Stimulated activated CD8-positive, alpha-beta memory T cell treated with anti-CD3 and anti-CD28 coated beads, Interleukin-7, amount 100 ng/mL, for 4 hours (primary cell): Measurements from ENCODE around the gene ERCC8.

Source experiments
- DNase-seq, 2 donors: peaks; one replicate each; pipeline ENCODE4 v3.0.0-alpha.2; 2020; ENCODE audit warnings: low read depth in 2 of 2

ERCC8 gene

DNA sequence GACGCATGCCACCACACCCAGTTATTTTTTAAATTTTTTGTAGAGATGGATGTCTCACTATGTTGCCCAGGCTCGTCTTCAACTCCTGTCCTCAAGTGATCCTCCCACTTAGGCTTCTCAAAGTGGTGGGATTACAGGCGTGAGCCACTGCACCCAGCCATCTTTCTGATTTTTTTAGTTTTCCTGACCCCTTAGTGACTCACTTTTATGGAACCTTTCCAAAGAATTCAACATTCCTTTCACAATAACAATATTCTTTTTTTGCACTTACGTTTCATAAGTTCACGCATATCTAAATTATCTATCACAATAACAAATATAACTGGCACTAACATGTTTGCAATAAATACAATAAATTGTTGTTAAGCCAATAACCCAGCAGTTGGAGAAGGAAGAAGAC lies 109.3 kb downstream of the ERCC8 start:
- DNase-seq = no peak

DNA sequence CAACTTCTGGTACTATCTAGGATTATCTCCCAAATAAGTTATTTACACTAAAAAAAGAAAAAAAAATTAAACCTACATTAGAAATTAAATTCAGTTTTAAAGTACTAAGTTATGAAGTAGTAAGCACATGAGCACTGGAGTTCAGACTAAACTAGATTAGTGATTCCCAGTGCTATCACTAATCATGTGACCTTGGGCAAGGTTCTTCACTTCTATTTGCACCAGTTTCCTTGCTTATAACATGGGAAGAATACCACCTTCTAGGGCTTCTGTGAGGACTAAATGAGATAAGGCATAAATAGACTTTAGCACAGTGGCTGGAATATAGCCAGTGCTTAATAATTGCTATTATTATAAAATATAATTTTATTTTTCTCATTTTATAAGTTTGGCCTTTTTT lies 111.3 kb downstream of the ERCC8 start:
- DNase-seq = no peak

DNA sequence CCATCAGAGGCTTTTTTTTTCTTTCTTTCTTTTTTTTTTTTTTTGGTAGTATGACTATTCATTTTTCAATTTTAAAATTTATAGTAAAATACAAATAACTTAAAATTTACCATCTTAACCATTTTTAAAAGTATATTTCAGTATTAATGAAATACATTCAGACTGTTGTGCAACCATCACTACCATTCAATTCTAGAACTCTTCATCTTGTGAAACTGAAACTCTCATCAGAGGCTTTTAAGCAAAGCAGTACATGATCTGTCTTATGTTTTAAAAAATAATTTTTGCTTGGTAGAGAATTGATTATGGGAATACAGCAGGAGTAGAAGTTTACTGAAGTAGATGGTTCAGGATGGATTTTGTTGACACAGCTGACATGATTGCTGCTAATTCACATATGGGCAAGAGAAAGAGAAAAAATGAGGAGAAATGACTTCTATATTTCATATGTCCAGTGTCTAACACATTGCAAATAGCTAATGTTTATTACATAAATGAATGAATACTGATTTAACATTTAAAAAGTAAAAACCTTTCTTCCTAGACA lies 114.2 kb downstream of the ERCC8 start:
- DNase-seq = no peak

DNA sequence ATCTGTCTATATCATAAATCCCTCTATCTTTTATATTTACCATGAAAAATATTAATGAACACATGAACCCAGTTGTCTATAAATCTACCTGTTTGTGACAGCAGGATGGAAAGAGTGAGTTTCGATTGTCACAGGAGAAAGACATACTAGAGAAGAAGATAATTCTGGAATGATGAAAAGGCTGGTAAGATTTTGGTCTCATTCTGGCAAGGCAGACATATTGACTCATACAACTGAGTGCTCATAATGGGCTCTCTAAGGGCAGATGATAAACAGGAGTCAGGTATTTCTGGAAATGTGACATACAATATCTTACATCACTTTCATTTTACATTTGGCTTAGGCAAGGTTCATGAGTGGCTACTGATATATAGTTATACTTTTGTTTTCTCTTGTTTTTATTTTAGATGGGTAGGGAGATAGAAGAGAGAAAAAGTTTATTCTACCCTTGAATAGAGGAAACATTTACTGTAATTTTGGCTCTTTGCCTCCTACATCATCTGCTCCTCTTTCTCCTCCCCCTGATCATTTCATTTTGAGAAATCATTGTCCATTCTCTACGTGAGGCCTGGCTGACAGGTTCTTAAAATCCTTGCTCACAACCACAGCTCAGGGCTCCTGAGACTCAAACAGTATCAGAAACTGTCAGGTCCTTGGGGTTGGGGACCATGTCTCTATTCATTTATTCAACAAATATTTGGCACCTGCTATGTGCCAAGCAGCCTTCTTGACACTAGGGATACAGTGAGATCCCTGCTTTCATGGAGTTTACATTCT lies 115.2 kb downstream of the ERCC8 start:
- no peak for DNase-seq

DNA sequence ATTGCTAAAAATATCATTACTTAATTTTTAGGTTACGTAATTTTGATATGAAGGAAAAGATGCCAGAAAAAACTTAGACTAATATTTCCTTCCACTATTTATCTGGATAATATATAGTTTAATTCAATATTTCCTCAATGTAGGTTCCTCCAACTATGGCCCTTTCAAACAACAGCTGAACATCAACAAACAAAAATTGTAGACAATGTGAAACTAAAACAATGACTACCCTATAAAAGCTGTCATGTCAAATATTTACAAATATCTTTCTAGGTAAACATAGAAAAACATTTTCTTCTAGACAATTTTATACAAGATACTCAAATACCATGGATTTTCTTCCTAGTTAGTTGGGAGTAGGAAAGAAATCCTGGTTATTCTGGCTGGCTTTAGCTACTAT lies 117.7 kb downstream of the ERCC8 start:
- DNase-seq = no peak

DNA sequence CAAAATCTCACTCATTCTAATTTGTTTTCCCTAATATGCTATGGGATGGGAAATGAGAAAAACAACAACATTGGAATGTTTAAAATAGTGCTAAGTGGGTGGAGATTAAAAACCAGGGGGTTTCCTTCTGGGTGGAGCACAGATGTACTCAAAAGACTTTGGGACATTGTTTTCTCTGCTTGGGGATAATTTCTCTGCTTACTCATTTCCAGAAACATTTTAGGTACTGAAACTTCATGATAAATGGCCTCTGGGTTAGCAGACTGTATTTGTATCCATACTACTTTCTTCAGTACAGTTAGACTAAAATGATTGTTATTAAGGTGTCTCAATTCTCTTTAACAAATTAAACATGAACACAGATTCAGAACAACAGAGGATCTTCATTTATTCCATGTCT lies 118.2 kb downstream of the ERCC8 start:
- DNase-seq = no peak
